Motor neuron (in vitro differentiated cells): ENCODE measurements around the gene KCNQ2. TPM values are rescaled to one million over a fixed set of nuclear protein-coding genes. Genes with fewer than 3 reads are reported as not detected.

Source experiments
- ATAC-seq, 8 experiments: fragments of 200-7000 bp; cut with Tn5 transposase; replicated peaks in 6 of 8; 2 replicates each; pipeline ENCODE4 v1.8.0; 2021; ENCODE audit warnings: mild to moderate bottlenecking in 8 of 8, moderate library complexity in 8 of 8
- H3K27ac ChIP-seq, 2 donors: fragments of 250-450 bp; sonication (Bioruptor Pico); 2 replicates each; pipeline ENCODE4 v1.9.0; 2021; ENCODE audit warnings: antibody characterized with exemption in 2 of 2, mild to moderate bottlenecking in 2 of 2, moderate library complexity in 1 of 2
- H3K4me1 ChIP-seq, 2 donors: fragments of 250-450 bp; sonication (Bioruptor Pico); replicated peaks in 1 of 2; 2 replicates each; pipeline ENCODE4 v1.6.1; 2021; ENCODE audit warnings: antibody characterized with exemption in 2 of 2, mild to moderate bottlenecking in 2 of 2, moderate library complexity in 1 of 2
- H3K4me3 ChIP-seq, 5 donors: fragments of 250-450 bp; sonication (Bioruptor Pico); 2 replicates each; pipeline ENCODE4 v1.9.0; 2021; ENCODE audit warnings: antibody characterized with exemption in 5 of 5, mild to moderate bottlenecking in 5 of 5, moderate library complexity in 4 of 5
- WGBS, 10 experiments: fragments of 450-650 bp; shearing (Covaris generic); methylation state at CpG; one replicate each; pipeline ENCODE4 v1.0.0; 2022; 5-methylcytosine and 5-hydroxymethylcytosine counted together
- in situ Hi-C, 9 experiments: fragments of 400-800 bp; cut with MboI; loops; one replicate each; pipeline ENCODE4 v1.15.0; 2021; ENCODE audit warnings: low sequenced_read_pairs in 9 of 9, low pct_unique_long_range_greater_than_20kb in 2 of 9; ENCODE audit not compliant: unreplicated experiment in 9 of 9
- total RNA-seq, 8 experiments: library from RNA; unstranded; fragments of 300-600 nt; gene quantifications; 2 replicates each; pipeline versions ENCODE4 v1.2.3 to v1.2.4, GENCODE V29; 2022

The KCNQ2 gene
- total RNA-seq, 8 experiments from 2014 or later: 0.18 to 124 (median 58.4) TPM

DNA sequence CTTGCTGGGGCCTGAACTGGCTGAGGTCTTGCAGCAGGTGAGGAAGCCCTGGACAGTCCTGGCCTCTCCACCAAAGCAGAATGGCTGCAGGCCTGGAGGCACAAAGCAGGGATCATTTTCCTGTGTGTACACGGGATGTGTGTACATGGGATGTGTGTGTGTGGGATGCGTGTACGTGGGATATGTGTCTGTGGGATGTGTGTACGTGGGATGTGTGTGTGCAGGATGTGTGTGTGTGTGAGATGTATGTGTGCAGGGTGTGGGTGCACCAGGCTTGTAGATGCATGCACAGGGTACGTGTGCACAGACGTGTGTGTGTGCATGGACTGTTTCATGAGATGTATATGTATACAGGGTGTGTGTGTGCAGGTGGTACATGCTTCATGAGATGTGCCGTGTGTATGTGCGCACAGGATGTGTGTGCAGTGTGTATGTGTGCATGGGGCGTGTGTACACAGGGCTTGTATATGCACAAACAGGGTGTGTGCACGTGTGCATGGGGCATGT lies 103.4 kb downstream of the KCNQ2 start:
- ATAC-seq: no peak
- in situ Hi-C loops: no loop called here
- Histone ChIP-seq H3K4me1 (peaks cover 63 to 71% of the 10 kb centered on the region in 2 donors), H3K4me3 (no peak overlapping the region), H3K27ac (peak overlapping the region in 1 of 2 donors; percentile 84)
- WGBS, 10 experiments: 80 to 100% (median 87%) methylated on average over 1 to 3 of the region's 10 CpGs; no CpG with 5 or more reads in 7 of the 10 experiments

DNA sequence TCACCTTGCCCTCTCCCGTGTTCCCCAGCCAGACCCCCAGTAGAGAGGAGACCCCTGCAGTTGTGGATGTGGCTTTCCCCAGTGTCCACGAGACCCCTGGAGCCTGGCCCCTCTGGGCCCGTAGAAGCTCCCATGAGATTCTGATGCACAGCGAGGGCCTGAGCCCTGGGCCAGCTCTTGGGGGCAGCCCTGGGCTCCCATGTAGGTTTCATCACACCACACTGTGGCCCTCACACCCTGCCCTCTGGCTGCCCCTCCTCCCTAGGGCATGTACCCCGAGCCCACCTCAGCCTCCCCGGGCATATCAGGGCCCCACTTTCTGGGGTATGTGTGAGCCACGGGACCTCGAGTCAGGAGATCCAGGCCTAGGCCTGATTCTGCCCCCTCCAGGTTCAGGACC lies 104.3 kb downstream of the KCNQ2 start:
- Histone ChIP-seq H3K27ac (peak overlapping the region; percentile 64 to 84), H3K4me3 (no peak overlapping the region), H3K4me1 (peaks cover 72 to 78% of the 10 kb centered on the region in 2 donors)
- in situ Hi-C loops: no loop called here
- WGBS, 10 experiments: 40% methylated on average over 1 of the region's 8 CpGs; no CpG with 5 or more reads in 9 of the 10 experiments
- ATAC-seq: no peak

DNA sequence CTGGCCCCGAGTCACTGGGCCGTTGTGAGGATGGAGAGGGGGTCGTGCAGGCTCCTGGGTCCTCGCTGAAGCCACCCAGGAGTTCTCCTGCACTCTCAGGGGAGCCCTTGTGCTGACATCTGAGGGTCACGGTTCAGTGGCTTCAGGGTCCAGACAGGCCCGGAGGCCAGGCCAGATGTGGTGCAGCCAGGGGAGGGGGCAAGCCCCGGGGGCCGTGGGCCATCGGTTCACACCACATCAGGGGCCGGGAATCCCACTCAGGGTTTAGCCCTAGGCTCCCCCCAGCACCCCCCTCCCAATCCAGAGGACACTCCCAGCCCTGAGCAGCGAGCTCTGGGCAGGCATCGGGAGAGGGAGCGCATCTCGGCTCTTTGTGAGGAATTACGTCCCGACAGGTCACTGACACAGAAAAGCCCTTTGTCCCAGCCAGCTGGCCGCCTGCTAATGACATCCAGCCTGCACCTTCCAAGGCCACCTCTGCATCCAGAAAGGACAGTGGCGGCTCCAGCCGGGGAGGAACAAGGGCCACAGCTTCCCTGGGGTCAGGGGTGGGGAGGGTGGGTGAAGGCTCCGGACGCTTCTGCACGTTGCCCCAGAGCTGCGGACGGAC lies 104.9 kb downstream of the KCNQ2 start:
- in situ Hi-C loops: no loop called here
- peaks cover 78 to 81% of the 10 kb centered on the region in 2 donors for H3K4me1 ChIP-seq
- ATAC-seq: peak in 5 of 8 experiments; percentile 9 to 28 (median 18)
- WGBS, 10 experiments: 14 to 40% (median 20%) methylated on average over 1 to 7 of the region's 24 CpGs; no CpG with 5 or more reads in 7 of the 10 experiments
- H3K27ac ChIP-seq: peak overlapping the region; percentile 64 to 84
- no peak overlapping the region for H3K4me3 ChIP-seq

DNA sequence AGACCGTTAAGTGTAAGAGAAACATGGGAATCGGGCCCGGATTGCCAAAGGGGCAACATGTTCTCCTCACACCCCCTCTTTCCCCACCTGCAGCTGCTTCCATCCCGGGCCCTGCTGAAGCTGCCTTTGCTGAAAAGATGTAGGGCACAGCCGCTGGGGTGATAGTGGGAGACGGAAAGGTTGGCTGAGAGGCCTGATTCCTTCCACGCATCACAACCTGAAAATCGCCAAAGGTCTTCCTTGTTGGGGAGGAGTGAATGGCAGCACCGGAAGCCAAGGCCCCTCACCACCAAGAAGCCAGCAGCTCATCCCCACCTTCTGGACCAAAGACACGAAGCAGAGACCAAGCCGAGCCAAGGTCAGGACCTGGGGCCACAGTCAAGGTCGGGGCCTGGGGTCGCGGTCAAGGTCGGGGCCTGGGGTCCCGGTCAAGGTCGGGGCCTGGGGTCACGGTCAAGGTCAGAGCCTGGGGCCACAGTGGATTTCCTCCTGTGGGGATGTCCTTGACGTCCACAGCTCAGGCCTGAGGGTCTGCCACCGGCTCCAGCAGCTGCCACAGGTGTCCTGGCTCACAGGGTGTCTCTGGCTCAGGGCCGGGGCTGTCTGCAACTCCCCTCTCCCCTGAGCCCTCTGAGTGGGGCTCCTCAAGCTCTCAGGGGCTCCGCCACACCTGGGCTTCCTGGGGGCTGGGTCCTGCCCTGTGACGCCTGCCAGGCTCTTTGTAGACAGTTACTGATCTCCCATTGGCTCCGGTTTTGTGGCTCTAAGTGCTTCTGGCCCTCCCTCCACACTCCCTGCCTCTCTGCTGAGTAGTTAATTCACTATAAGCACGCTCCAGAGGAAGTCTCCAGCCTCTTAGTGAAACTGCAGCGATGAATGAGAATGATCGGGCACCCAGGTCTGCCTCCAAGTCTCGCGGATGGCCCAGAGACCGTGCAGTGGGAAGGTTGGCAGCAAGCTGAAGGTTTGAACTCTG lies 105.8 kb downstream of the KCNQ2 start:
- in situ Hi-C loops: no loop called here
- ATAC-seq: peak in 5 of 8 experiments; percentile 10 to 41 (median 25)
- H3K4me3 ChIP-seq: no peak overlapping the region

DNA sequence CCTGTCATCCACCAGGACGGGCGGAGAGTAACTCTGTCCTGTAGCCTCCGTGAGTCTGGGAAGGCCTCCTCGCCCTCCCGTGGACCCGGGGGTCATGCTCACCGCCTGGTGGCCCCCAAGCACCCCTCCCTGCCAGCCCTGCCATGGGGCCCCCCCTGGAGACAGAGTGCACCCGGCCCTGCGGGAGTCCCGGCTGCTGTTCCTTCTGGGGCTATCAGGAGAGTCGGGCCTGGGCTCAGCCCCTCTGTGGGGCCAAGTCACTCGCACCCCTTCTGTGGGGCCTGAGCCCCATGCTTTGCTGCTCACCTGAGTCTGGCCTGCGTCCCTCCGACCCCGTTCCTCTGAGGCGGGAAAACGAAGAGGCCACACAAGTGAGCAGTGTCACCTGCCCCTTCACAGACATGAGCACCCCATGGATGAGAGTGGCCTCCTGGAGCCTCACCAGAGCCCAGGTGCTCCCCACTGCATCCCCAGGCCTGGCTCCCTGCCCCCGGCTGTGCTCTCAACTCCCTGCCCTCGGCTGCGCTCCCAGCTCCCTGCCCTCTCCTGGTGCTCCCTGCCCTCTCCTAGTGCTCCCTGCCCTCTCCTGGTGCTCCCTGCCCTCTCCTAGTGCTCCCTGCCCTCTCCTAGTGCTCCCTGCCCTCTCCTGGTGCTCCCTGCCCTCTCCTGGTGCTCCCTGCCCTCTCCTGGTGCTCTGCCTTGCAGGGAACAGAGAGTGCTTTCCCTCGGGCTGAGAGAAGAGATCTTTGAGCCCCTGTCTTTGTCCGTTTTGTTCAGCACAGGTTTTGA lies 106.7 kb downstream of the KCNQ2 start:
- Histone ChIP-seq H3K27ac (peak overlapping the region in 1 of 2 donors; percentile 70), H3K4me1 (peaks cover 82 to 83% of the 10 kb centered on the region in 2 donors), H3K4me3 (no peak overlapping the region)
- WGBS, 10 experiments: 0 to 90% (median 78%) methylated on average over 1 to 5 of the region's 22 CpGs; no CpG with 5 or more reads in 7 of the 10 experiments
- ATAC-seq: no peak
- in situ Hi-C loops: no loop called here

More for the DNA sequence above, 105.8 kb downstream of the KCNQ2 start:
- WGBS, 10 experiments: 0 to 87% (median 49%) methylated on average over 1 to 11 of the region's 30 CpGs; no CpG with 5 or more reads in 3 of the 10 experiments
- H3K4me1 ChIP-seq: peaks cover 86 to 87% of the 10 kb centered on the region in 2 donors
- H3K27ac ChIP-seq: peak overlapping the region; percentile 64 to 84

DNA sequence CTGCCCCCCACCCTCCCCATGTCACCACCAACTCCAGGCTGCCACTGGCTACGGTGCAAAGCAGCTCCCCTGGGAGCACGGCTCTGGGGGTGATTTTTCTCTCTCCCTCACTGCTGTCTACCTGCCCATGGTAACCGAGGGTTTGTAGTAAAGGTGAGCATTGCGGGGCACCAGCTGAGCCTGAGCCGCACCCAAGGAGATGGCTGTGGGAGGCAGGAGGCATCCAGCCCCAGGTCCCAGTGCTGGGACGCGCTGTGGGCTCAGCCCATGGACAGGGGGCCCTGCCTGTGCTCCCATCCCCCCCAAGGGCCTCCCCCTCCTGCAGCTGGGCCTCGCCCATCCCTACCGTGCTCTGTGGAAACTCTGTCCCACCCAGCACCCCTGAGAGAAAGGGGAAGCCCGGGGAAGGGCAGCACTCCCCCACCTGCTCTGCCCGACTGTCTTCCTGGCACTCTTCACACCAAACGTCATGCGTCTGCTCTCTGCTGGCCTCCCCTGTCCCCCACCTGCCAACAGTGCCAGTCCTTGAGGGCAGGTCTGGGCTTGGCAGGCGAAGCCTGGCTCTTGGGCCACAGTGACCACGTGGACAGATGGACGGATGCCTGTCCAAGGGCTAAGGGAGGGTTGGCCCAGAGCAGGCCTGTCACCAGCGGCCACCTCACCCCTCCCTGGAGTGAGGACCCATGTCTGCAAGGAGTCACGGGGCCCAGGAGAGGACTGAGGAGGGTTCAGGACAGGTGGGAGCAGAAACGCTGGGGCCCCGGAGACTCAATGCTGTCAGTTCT lies 107.5 kb downstream of the KCNQ2 start:
- no peak for ATAC-seq
- Histone ChIP-seq H3K27ac (peak overlapping the region; percentile 49 to 70), H3K4me3 (no peak overlapping the region), H3K4me1 (peaks cover 77 to 83% of the 10 kb centered on the region in 2 donors)
- in situ Hi-C loops: no loop called here
- WGBS, 10 experiments: 90 to 100% (median 100%) methylated on average over 1 to 2 of the region's 20 CpGs; no CpG with 5 or more reads in 7 of the 10 experiments

DNA sequence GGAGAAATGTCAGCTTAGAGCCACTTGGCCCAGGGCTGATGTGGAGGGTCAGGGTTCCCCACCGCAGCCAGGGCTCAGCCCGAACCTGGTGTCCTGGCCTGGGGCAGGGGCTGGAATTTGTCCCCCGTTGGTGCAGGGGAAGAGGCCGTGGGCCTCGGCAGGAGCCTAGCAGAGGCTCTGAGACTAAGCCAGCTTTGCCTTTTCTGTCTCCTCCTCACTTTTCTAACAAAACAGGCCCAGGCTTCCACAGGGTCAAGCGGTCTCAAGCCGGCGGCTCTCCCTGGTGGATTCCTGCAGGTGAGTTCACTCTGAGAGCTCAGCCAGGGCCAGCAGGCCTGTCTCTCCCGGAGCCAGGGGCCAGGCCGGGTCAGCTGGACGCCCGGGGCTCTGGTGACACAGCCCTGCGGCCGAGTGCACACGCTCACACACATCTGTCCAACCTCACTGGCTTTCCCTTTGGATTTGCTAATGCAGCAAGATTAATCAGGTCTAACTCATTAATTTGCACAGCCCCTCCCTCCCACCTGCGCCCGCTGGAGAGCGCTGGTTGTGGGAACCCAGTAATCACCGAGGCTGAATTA lies 108.4 kb downstream of the KCNQ2 start:
- H3K4me1 ChIP-seq: peaks cover 80 to 90% of the 10 kb centered on the region in 2 donors
- no peak overlapping the region for H3K4me3 ChIP-seq
- 11 to 48% (median 33%) methylated on average over 1 to 14 of the region's 19 CpGs; no CpG with 5 or more reads in 6 of the 10 experiments for WGBS, 10 experiments
- ATAC-seq: peak in 5 of 8 experiments; percentile 28 to 49 (median 44)
- H3K27ac ChIP-seq: peak overlapping the region; percentile 49 to 70
- in situ Hi-C loops: no loop called here

DNA sequence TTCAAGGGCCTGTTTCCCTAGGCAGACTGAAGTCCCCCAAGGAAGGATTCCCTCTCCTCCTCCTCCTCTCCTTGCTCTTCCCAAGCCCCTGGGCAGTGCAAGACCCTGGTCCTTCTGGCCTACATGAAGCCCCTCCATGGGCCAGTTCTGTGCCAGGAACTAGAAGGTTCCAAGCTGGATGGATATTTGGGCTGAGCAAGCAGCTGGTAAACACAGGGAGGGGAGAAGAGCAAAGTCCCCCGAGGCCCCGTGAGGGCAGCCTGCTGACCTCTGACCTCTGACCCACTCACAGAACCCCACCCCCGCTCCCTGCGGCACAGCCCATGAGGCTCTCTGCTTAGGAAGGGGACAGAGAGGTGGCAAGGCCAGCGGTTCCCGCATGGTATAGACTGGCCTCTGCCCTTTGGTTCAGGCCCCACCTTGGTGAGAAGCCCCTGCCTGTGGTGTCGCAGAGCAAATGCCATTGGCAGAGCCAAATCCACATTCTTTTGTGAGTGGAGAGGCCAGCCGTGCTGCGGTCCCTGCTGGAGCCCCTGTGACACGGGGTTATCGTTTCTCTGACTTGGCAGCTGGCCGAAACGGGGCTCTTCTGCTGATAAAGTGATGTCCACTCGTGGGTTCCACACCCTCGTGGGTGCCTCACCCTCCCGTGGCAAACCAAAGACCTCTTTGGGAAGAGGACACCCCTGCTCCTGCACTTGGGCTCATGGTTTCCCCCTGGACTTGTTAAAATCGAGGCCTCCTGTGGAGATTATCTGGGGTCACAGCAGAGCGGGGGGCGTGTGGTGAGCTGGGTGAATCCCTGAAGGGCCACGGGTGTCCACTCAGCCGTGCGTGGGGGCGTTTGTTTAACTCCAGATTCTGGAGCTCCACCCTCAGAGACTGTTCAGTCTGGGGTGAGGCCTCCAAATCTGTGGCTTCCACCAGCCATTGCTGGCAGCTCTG lies 109.2 kb downstream of the KCNQ2 start:
- Histone ChIP-seq H3K27ac (peak overlapping the region; percentile 49 to 70), H3K4me3 (no peak overlapping the region), H3K4me1 (peaks cover 74 to 82% of the 10 kb centered on the region in 2 donors)
- no peak for ATAC-seq
- 37 to 61% (median 55%) methylated on average over 1 to 10 of the region's 23 CpGs; no CpG with 5 or more reads in 4 of the 10 experiments for WGBS, 10 experiments
- in situ Hi-C loops: no loop called here

DNA sequence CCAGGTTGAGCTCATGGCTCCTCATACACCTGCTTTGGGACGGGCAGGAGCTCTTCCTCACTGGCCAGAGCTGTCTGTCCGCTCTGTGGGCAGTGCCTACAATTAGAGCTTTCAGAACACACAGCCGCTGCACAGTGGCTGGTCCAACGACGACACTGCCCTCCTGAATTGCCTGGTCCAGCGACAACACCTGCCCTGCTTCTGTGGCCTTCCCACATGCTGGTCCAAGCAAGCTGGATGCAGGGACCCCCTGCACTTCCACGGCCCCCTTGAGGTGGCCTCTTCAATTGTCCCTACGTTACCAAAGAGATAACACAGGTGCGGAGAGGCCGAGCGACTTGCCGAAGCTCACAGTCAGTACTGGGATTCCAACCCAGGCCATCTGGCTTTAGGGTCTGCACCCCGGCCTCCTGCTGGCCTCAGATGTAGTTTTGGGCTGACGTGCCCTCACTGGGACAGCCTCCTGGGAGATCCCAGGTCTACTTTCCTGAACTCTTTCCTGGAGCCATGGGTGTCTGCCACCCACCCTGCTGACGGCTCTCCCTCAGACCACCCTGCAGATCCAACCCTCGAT lies 109.9 kb downstream of the KCNQ2 start:
- Histone ChIP-seq H3K4me1 (peaks cover 66 to 74% of the 10 kb centered on the region in 2 donors), H3K27ac (peak overlapping the region; percentile 49 to 70), H3K4me3 (no peak overlapping the region)
- WGBS, 10 experiments: 33 to 90% (median 67%) methylated on average over 1 to 7 of the region's 16 CpGs; no CpG with 5 or more reads in 5 of the 10 experiments
- ATAC-seq: no peak
- in situ Hi-C loops: no loop called here

DNA sequence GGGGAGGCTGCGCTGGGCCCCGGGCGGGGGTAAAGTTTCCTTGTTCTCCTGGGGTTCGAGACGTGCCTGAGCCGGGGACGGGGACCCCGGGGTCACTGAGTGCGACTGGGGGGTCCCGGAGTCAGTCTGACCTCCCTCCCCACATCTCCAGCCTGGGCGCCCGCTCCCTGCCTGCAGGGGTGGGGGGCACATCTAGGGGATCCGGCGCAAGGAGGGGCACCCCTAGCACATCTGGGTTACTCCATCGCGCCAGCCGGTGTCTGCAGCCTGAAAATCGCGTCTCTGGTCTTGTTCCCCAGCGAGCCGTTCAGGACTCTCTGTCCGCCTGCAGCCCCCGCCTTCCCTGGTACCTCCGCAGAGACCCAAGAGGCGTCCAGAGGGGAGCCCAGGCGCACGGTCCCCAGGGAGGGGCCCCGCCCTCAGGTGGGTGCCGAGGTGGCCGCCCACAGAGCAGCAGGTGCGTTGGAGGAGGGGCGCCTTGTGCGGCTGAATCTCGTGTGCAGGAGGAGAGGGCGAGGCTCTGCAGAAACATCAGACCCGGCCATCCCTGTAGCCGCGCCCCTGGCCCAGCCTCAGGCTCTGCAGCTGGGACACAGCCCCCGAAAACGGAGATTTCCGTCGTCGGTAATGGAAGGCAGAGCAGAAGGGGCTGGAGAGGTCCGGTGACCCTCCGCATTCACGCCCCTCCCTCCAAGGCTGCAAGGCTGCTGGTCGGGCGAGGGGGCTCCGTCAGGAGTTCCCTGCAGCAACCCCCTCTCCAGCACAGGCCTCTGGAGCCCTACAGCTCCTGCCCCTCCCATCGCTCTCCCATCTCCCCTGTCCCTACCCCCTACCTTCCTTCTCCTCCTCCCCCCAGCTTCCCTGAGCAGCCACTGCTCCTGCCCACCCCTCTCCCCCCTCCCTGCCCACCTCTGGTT lies 110.7 kb downstream of the KCNQ2 start:
- peak in 5 of 8 experiments; percentile 7 to 34 (median 24) for ATAC-seq
- H3K4me3 ChIP-seq: no peak overlapping the region
- WGBS, 10 experiments: no CpG with 5 or more reads among the region's 50 CpGs
- in situ Hi-C loops: no loop called here
- peak overlapping the region; percentile 49 to 70 for H3K27ac ChIP-seq
- H3K4me1 ChIP-seq: peaks cover 59 to 67% of the 10 kb centered on the region in 2 donors
